GM12878 (cell line): ENCODE results near the gene SHFL. TPM values are rescaled to one million over a fixed set of nuclear protein-coding genes. Genes with fewer than 3 reads are reported as not detected.

Experiments
- BACH1 ChIP-seq: fragments of 450-650 bp; IDR thresholded peaks from 2 replicates; pipeline ENCODE4 v1.6.1; 2017; ENCODE audit warnings: mild to moderate bottlenecking, borderline replicate concordance
- BMI1 ChIP-seq: fragments of 450-650 bp; IDR thresholded peaks from 2 replicates; pipeline ENCODE4 v1.6.1; 2016; ENCODE audit warnings: mild to moderate bottlenecking, moderate library complexity, borderline replicate concordance
- CBFB ChIP-seq: IDR thresholded peaks from 2 replicates; pipeline ENCODE4 v1.6.1; 2016; ENCODE audit warnings: antibody characterized with exemption, low read depth
- EZH2 ChIP-seq: IDR thresholded peaks from 2 replicates; pipeline ENCODE4 v1.6.1; 2012; ENCODE audit warnings: low read depth, mild to moderate bottlenecking, control low read depth, inconsistent platforms, low read length, borderline replicate concordance; ENCODE audit not compliant: control insufficient read depth
- GABPA ChIP-seq: IDR thresholded peaks from 2 replicates; pipeline ENCODE4 v1.6.1; 2014; ENCODE audit warnings: antibody characterized with exemption, low read depth, mild to moderate bottlenecking, inconsistent platforms
- HDAC2 ChIP-seq: fragments of 200-600 bp; sonication (generic); IDR thresholded peaks from 2 replicates; pipeline ENCODE4 v1.6.1; 2017
- JUNB ChIP-seq: IDR thresholded peaks from 2 replicates; pipeline ENCODE4 v1.6.1; 2016; ENCODE audit warnings: antibody characterized with exemption, mild to moderate bottlenecking
- KDM1A ChIP-seq: fragments of 200-600 bp; sonication (generic); IDR thresholded peaks from 2 replicates; pipeline ENCODE4 v1.6.1; 2016; ENCODE audit warnings: borderline replicate concordance
- MEF2A ChIP-seq: IDR thresholded peaks from 2 replicates; pipeline ENCODE4 v1.6.1; 2011; ENCODE audit warnings: low read depth, mild to moderate bottlenecking, low read length, moderate library complexity; ENCODE audit not compliant: insufficient read depth
- MXI1 ChIP-seq: fragments of 150-350 bp; IDR thresholded peaks from 2 replicates; pipeline ENCODE4 v1.6.1; 2011; ENCODE audit warnings: low read depth, mild to moderate bottlenecking, inconsistent platforms, low read length, improper control_type of control experiment
- MYB ChIP-seq: fragments of 150-350 bp; IDR thresholded peaks from 2 replicates; pipeline ENCODE4 v1.6.1; 2014; ENCODE audit warnings: mild to moderate bottlenecking, low read depth, low read length, borderline replicate concordance
- MYC ChIP-seq: IDR thresholded peaks from 2 replicates; pipeline ENCODE4 v1.6.1; 2011; ENCODE audit warnings: mild to moderate bottlenecking, low read length, moderate library complexity, inconsistent platforms; ENCODE audit not compliant: insufficient read depth, insufficient replicate concordance, insufficient read length, severe bottlenecking
- NFXL1 ChIP-seq: fragments of 450-650 bp; IDR thresholded peaks from 2 replicates; pipeline ENCODE4 v1.6.1; 2017; ENCODE audit warnings: antibody characterized with exemption, mild to moderate bottlenecking, borderline replicate concordance
- NFYA ChIP-seq: IDR thresholded peaks from 2 replicates; pipeline ENCODE4 v1.6.1; 2011; ENCODE audit warnings: low read depth, mild to moderate bottlenecking, low read length, improper control_type of control experiment, borderline replicate concordance
- NR2C1 ChIP-seq: fragments of 450-650 bp; IDR thresholded peaks from 2 replicates; pipeline ENCODE4 v1.6.1; 2017; ENCODE audit warnings: antibody characterized with exemption, mild to moderate bottlenecking, moderate library complexity
- PML ChIP-seq: IDR thresholded peaks from 2 replicates; pipeline ENCODE4 v1.6.1; 2012; ENCODE audit warnings: low read length, inconsistent platforms
- POLR2A ChIP-seq: IDR thresholded peaks from 2 replicates; pipeline ENCODE4 v1.6.1; 2011; ENCODE audit warnings: low read depth, mild to moderate bottlenecking, low read length
- POU2F2 ChIP-seq: IDR thresholded peaks from 3 replicates; pipeline ENCODE4 v1.6.1; 2011; ENCODE audit warnings: low read depth, mild to moderate bottlenecking, low read length, borderline replicate concordance
- SIX5 ChIP-seq: IDR thresholded peaks from 2 replicates; pipeline ENCODE4 v1.6.1; 2011; ENCODE audit warnings: mild to moderate bottlenecking, low read depth, low read length, moderate library complexity; ENCODE audit not compliant: severe bottlenecking
- SMARCA5 ChIP-seq: fragments of 450-650 bp; IDR thresholded peaks from 2 replicates; pipeline ENCODE4 v1.6.1; 2017; ENCODE audit warnings: mild to moderate bottlenecking
- SMC3 ChIP-seq: IDR thresholded peaks from 2 replicates; pipeline ENCODE4 v1.6.1; 2011; ENCODE audit warnings: low read length, improper control_type of control experiment, borderline replicate concordance
- TARDBP ChIP-seq: IDR thresholded peaks from 2 replicates; pipeline ENCODE4 v1.6.1; 2016; ENCODE audit warnings: borderline replicate concordance
- TBL1XR1 ChIP-seq: IDR thresholded peaks from 2 replicates; pipeline ENCODE4 v1.6.1; 2012; ENCODE audit warnings: low read depth, low read length, improper control_type of control experiment
- YBX1 ChIP-seq: fragments of 450-650 bp; IDR thresholded peaks from 2 replicates; pipeline ENCODE4 v1.6.1; 2016; ENCODE audit warnings: antibody characterized with exemption
- YY1 ChIP-seq: IDR thresholded peaks from 2 replicates; pipeline ENCODE4 v1.6.1; 2011; ENCODE audit warnings: low read depth, mild to moderate bottlenecking, low read length
- ZNF24 ChIP-seq: fragments of 450-650 bp; IDR thresholded peaks from 2 replicates; pipeline ENCODE4 v1.6.1; 2017; ENCODE audit warnings: antibody characterized with exemption, mild to moderate bottlenecking
- ZNF384 ChIP-seq: IDR thresholded peaks from 2 replicates; pipeline ENCODE4 v1.6.1; 2012; ENCODE audit warnings: low read depth, mild to moderate bottlenecking, low read length, improper control_type of control experiment, borderline replicate concordance
- ZSCAN29 ChIP-seq: fragments of 450-650 bp; IDR thresholded peaks from 2 replicates; pipeline ENCODE4 v1.6.1; 2017; ENCODE audit warnings: mild to moderate bottlenecking, moderate library complexity
- polyA plus RNA-seq, 11 experiments: library from polyadenylated mRNA; depleted of rRNA in 4 of 11; unstranded in 6 of 11; stranded (reverse) in 5 of 11; fragments of >200 nt; fragmentation: Nextera tagmentation in 4 of 11; fragmentation: Illumina TruSeq in 1 of 11; extraction: Ambion mirVana in 4 of 11; extraction: Trizol in 1 of 11; gene quantifications; 1 replicate in 1 of 11; 2 replicates in 10 of 11; pipeline versions ENCODE4 v1.2.1 to v1.2.3, GENCODE V29; 2011 to 2016; ENCODE audit warnings: inconsistent platforms in 2 of 11, missing spikeins in 2 of 11, low read depth in 1 of 11
- total RNA-seq, 4 experiments: library from RNA; depleted of rRNA in 3 of 4; stranded (reverse); fragments of >200 nt in 3 of 4; fragmentation: Illumina TruSeq in 1 of 4; extraction: Trizol in 1 of 4; gene quantifications; 2 replicates each; pipeline versions ENCODE4 v1.2.1 to v1.2.3, GENCODE V29; 2013 to 2021
- TF ChIP-seq, protein P1 (sequence below): fragments of 450-650 bp; IDR thresholded peaks from 2 replicates; pipeline ENCODE4 v1.6.1; 2016; ENCODE audit warnings: mild to moderate bottlenecking
- TF ChIP-seq, protein P2 (sequence below): IDR thresholded peaks from 2 replicates; pipeline ENCODE4 v1.6.1; 2012; ENCODE audit warnings: low read depth, low read length, improper control_type of control experiment
- TF ChIP-seq, protein P3 (sequence below): fragments of 450-650 bp; IDR thresholded peaks from 2 replicates; pipeline ENCODE4 v1.6.1; 2017; ENCODE audit warnings: borderline replicate concordance

SHFL gene
- total and polyA plus RNA-seq, 10 of the 15 experiments (the other 5 are each of a cell fraction or from before 2014, with no cell fraction given), result 8.0 to 83.8 (median 40.7) TPM

DNA sequence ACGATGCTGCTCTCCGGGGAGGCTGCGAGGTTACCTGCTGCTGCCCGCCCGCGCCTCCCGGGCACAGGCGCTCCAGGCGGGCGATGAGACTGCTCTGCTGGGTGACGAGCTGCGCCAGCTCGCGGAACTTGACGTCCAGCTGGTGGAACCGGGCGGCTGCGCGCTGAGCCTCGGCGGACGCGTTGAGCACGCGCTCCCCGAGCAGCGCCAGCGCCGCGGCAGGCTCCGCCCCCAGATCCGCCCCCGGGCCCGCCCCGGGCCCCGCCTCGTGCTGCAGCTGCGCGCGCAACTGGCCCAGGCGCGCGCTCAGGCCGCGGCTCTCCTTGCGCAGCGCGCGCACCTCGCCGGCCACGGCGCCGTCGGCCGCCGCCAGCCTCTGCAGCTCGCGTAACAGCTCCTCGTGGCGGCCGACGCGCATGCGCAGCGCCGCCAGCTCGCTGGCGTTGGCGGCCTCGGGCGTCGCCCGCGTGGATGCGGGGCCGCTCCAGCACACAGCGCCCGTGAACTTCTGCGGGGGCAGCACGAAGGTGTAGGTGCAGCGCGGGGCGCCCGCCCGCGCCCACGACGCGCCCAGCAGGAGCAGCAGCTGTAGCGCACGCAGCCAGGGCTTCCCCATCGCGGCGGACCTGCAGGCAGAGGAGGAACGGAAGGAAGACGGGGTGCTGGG, 10.0 kb downstream of the SHFL start (continued):
- TF ChIP-seq ZNF384 (no peak), CBFB (no peak), POLR2A (peak; percentile 81), YBX1 (no peak), MYB (no peak), MEF2A (0 out of 2 replicates have a peak, but pooled peaks have one; percentile 4), MXI1 (peak; percentile 39; the same call in 1 of the 2 replicates), HDAC2 (no peak), TARDBP (no peak), PML (no peak), POU2F2 (peak; percentile 42; the same call in 1 of the 3 replicates), ZNF24 (no peak), NR2C1 (peak; percentile 29; the same call in 1 of the 2 replicates), BMI1 (no peak), SIX5 (no peak), EZH2 (no peak), SMARCA5 (no peak), NFYA (no peak), BACH1 (peak; percentile 92), YY1 (peak; percentile 13; the same call in 1 of the 2 replicates), GABPA (no peak), KDM1A (no peak), JUNB (no peak), TBL1XR1 (no peak), MYC (no peak), ZSCAN29 (no peak), NFXL1 (no peak), SMC3 (no peak)
- TF ChIP-seq, protein P1, sequence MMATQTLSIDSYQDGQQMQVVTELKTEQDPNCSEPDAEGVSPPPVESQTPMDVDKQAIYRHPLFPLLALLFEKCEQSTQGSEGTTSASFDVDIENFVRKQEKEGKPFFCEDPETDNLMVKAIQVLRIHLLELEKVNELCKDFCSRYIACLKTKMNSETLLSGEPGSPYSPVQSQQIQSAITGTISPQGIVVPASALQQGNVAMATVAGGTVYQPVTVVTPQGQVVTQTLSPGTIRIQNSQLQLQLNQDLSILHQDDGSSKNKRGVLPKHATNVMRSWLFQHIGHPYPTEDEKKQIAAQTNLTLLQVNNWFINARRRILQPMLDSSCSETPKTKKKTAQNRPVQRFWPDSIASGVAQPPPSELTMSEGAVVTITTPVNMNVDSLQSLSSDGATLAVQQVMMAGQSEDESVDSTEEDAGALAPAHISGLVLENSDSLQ, result no peak
- TF ChIP-seq, protein P2, sequence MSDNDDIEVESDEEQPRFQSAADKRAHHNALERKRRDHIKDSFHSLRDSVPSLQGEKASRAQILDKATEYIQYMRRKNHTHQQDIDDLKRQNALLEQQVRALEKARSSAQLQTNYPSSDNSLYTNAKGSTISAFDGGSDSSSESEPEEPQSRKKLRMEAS, result peak; percentile 45; the same call in 1 of the 2 replicates
- TF ChIP-seq, protein P3, sequence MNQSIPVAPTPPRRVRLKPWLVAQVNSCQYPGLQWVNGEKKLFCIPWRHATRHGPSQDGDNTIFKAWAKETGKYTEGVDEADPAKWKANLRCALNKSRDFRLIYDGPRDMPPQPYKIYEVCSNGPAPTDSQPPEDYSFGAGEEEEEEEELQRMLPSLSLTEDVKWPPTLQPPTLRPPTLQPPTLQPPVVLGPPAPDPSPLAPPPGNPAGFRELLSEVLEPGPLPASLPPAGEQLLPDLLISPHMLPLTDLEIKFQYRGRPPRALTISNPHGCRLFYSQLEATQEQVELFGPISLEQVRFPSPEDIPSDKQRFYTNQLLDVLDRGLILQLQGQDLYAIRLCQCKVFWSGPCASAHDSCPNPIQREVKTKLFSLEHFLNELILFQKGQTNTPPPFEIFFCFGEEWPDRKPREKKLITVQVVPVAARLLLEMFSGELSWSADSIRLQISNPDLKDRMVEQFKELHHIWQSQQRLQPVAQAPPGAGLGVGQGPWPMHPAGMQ, result no peak
